ENCODE measurements around the gene IPO13. TPM values are rescaled to one million over a fixed set of nuclear protein-coding genes. Genes with fewer than 3 reads are reported as not detected.

Gene IPO13
- total RNA-seq, 2 donors from 2014 or later: 22.2 to 34.3 TPM

- TF ChIP-seq, protein P1, sequence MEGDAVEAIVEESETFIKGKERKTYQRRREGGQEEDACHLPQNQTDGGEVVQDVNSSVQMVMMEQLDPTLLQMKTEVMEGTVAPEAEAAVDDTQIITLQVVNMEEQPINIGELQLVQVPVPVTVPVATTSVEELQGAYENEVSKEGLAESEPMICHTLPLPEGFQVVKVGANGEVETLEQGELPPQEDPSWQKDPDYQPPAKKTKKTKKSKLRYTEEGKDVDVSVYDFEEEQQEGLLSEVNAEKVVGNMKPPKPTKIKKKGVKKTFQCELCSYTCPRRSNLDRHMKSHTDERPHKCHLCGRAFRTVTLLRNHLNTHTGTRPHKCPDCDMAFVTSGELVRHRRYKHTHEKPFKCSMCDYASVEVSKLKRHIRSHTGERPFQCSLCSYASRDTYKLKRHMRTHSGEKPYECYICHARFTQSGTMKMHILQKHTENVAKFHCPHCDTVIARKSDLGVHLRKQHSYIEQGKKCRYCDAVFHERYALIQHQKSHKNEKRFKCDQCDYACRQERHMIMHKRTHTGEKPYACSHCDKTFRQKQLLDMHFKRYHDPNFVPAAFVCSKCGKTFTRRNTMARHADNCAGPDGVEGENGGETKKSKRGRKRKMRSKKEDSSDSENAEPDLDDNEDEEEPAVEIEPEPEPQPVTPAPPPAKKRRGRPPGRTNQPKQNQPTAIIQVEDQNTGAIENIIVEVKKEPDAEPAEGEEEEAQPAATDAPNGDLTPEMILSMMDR (IDR thresholded peaks at IDR 0.05): no peak
- H3K27ac ChIP-seq: no peak overlapping the region
- H3K4me1 ChIP-seq (ENCODE audit: control insufficient read depth in 1 of 2, low read depth in 2 of 2): peaks cover 0 to 21% of the 10 kb centered on the region in 2 donors
- H3K9me3 ChIP-seq: no peaks in the 10 kb centered on the region
- H3K27me3 ChIP-seq (replicated peaks; ENCODE audit: insufficient read depth): no peaks in the 10 kb centered on the region
- H3K36me3 ChIP-seq: no peaks in the 10 kb centered on the region
- ATAC-seq (ENCODE audit: insufficient number of reproducible peaks, low FRiP score, low read depth): no peak
- DNase-seq (ENCODE audit: low spot score): no peak
- H3K4me3 ChIP-seq: no peak overlapping the region
Measured at GRCh38 chr1:44008259-44008658, 61.5 kb downstream of the IPO13 start.

DNA sequence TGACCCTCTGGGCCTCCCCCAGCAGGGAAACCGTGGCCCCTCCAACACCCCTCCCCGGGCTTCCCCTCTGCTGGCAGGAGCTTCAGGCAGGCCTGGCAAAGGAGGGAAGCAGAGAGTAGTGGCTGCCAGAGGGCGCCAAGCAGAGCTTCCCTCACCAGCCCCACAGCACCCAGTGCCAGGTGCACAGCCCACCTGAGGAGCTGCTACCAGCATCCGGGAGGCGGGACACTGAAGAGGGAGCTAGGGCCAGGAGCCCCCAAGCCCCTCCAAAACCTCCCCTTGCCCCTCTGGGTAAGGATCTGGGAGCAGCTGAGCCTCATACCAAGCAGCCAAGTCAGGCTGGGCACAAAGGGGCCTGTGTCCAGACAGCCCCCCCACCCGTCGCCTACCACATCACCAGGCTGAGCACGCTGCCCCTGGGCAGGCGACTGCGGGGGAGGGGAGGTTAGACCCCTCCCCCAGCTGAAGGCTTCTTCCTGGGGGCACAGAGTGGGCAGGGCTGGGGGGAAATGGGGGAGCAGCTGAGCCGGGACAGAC, 64.3 kb downstream of the IPO13 start:
- no peak for ATAC-seq (ENCODE audit: insufficient number of reproducible peaks, low FRiP score, low read depth)
- peaks cover 24 to 46% of the 10 kb centered on the region in 2 donors for H3K4me1 ChIP-seq (ENCODE audit: control insufficient read depth in 1 of 2, low read depth in 2 of 2)
- H3K27me3 ChIP-seq (replicated peaks; ENCODE audit: insufficient read depth): no peaks in the 10 kb centered on the region
- no peak overlapping the region for H3K27ac ChIP-seq
- DNase-seq (ENCODE audit: low spot score): no peak
- no peaks in the 10 kb centered on the region for H3K36me3 ChIP-seq
- H3K4me3 ChIP-seq: no peak overlapping the region
- TF ChIP-seq, protein P1 (IDR thresholded peaks at IDR 0.05): no peak
- no peaks in the 10 kb centered on the region for H3K9me3 ChIP-seq

GRCh38 chr1:44012404-44012803, 65.7 kb downstream of the IPO13 start:
- no peak overlapping the region for H3K4me3 ChIP-seq
- no peak overlapping the region for H3K27ac ChIP-seq
- peaks cover 24 to 54% of the 10 kb centered on the region in 2 donors for H3K4me1 ChIP-seq (ENCODE audit: control insufficient read depth in 1 of 2, low read depth in 2 of 2)
- TF ChIP-seq, protein P1 (IDR thresholded peaks at IDR 0.05): no peak
- no peaks in the 10 kb centered on the region for H3K9me3 ChIP-seq
- no peaks in the 10 kb centered on the region for H3K27me3 ChIP-seq (replicated peaks; ENCODE audit: insufficient read depth)
- no peak for DNase-seq (ENCODE audit: low spot score)
- no peaks in the 10 kb centered on the region for H3K36me3 ChIP-seq
- ATAC-seq (ENCODE audit: insufficient number of reproducible peaks, low FRiP score, low read depth): no peak

DNA sequence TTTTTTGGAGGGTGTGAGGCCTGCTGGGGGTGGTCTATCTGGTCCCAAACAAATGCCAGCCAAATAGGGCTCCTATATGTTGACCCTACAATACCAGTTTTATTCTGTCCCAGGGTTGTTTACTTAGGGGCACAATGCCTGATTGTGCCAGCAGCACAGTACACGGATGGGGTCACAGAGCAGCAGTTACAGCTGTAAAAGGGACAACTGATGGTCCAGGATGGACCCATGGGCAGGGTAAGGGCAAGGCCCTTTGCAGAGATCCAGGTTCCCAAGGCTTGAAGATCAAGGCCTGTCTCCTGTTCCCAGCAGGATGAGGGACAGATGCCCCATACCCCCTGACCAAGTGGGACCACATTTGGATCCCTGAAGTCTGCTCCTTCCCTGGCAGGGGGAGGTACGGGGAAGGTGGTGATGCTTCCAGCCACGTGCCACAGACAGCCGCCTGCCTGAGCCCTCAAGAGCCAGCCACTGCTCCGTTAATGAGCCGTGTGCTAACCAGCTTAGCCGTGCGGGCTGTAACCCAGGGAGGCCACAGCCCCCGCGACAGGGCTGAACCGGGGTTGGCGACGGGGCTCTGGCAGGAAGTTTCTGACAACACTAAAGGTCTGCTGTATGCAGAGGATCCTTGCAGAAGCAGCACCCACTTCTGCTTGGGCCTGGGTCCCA, 66.3 kb downstream of the IPO13 start:
- DNase-seq (ENCODE audit: low spot score): no peak
- Histone ChIP-seq H3K4me3 (no peak overlapping the region), H3K27ac (no peak overlapping the region), H3K4me1 (ENCODE audit: control insufficient read depth in 1 of 2, low read depth in 2 of 2) (peaks cover 24 to 54% of the 10 kb centered on the region in 2 donors), H3K36me3 (no peaks in the 10 kb centered on the region), H3K9me3 (no peaks in the 10 kb centered on the region), H3K27me3 (replicated peaks; ENCODE audit: insufficient read depth) (no peaks in the 10 kb centered on the region)
- TF ChIP-seq, protein P1 (IDR thresholded peaks at IDR 0.05): no peak
- no peak for ATAC-seq (ENCODE audit: insufficient number of reproducible peaks, low FRiP score, low read depth)

- TF ChIP-seq, protein P1 (IDR thresholded peaks at IDR 0.05): no peak
- Histone ChIP-seq H3K9me3 (no peaks in the 10 kb centered on the region), H3K27ac (peak overlapping the region in 1 of 2 donors; percentile 36), H3K27me3 (replicated peaks; ENCODE audit: insufficient read depth) (no peaks in the 10 kb centered on the region), H3K4me1 (ENCODE audit: control insufficient read depth in 1 of 2, low read depth in 2 of 2) (peaks cover 24 to 54% of the 10 kb centered on the region in 2 donors), H3K36me3 (no peaks in the 10 kb centered on the region), H3K4me3 (no peak overlapping the region)
- DNase-seq (ENCODE audit: low spot score): no peak
- no peak for ATAC-seq (ENCODE audit: insufficient number of reproducible peaks, low FRiP score, low read depth)
Measured at GRCh38 chr1:44013949-44014348, 67.2 kb downstream of the IPO13 start.
